Fibroblast of lung (primary cell): ENCODE data around the gene HSPA2. TPM values are rescaled to one million over a fixed set of nuclear protein-coding genes. Genes with fewer than 3 reads are reported as not detected.
"Not testable (repeated sequence)": the region's sequence is repeated elsewhere in the genome, so short reads cannot be mapped to it uniquely, and the experiment has no call there.

Source experiments
- DNase-seq, 2 donors: peaks; one replicate each; pipeline versions ENCODE4 v3.0.0 to v3.0.0-alpha.2; 2010; ENCODE audit warnings: low read depth in 2 of 2
- H2AFZ ChIP-seq: 2 replicates; pipeline ENCODE4 v1.5.1; 2012; ENCODE audit warnings: low read length, control low read depth, inconsistent platforms
- H3K27ac ChIP-seq: 2 replicates; pipeline ENCODE4 v1.5.1; 2011; ENCODE audit warnings: low read length, control low read depth; ENCODE audit not compliant: insufficient read depth
- H3K27me3 ChIP-seq: 2 replicates; pipeline ENCODE4 v1.5.1; 2011; ENCODE audit warnings: mild to moderate bottlenecking, low read length; ENCODE audit not compliant: control insufficient read depth, insufficient read depth
- H3K36me3 ChIP-seq: 2 replicates; pipeline ENCODE4 v1.5.1; 2011; ENCODE audit warnings: low read length; ENCODE audit not compliant: control insufficient read depth, insufficient read depth
- H3K4me1 ChIP-seq: 2 replicates; pipeline ENCODE4 v1.5.1; 2011; ENCODE audit warnings: low read length; ENCODE audit not compliant: control insufficient read depth, insufficient read depth; ENCODE audit errors: extremely low read depth
- H3K4me2 ChIP-seq: 2 replicates; pipeline ENCODE4 v1.5.1; 2011; ENCODE audit warnings: low read length, control low read depth; ENCODE audit not compliant: insufficient read depth; ENCODE audit errors: extremely low read depth
- H3K4me3 ChIP-seq, 4 experiments: fragments of 200-600 bp in 1 of 4; sonication (generic) in 1 of 4; replicated peaks in 1 of 4; 2 replicates each; pipeline ENCODE4 v1.5.1; 2011 to 2016; ENCODE audit warnings: low read length in 4 of 4, low read depth in 3 of 4, mild to moderate bottlenecking in 3 of 4, control low read depth in 2 of 4, inconsistent platforms in 1 of 4, mixed read lengths in 1 of 4; ENCODE audit not compliant: insufficient read depth in 1 of 4; ENCODE audit errors: control extremely low read depth in 1 of 4
- H3K79me2 ChIP-seq: 2 replicates; pipeline ENCODE4 v1.5.1; 2012; ENCODE audit warnings: mild to moderate bottlenecking, low read length, inconsistent platforms; ENCODE audit not compliant: control insufficient read depth, insufficient read depth
- H3K9ac ChIP-seq: 2 replicates; pipeline ENCODE4 v1.5.1; 2011; ENCODE audit warnings: mild to moderate bottlenecking, low read length, control low read depth; ENCODE audit not compliant: insufficient read depth
- H3K9me3 ChIP-seq: 2 replicates; pipeline ENCODE4 v1.5.1; 2012; ENCODE audit warnings: low read depth, low read length; ENCODE audit not compliant: control insufficient read depth, insufficient read depth
- H4K20me1 ChIP-seq: 2 replicates; pipeline ENCODE4 v1.5.1; 2011; ENCODE audit warnings: low read length; ENCODE audit not compliant: control insufficient read depth, insufficient read depth; ENCODE audit errors: extremely low read depth
- CTCF ChIP-seq, 2 donors: IDR thresholded peaks in 1 of 2; conservative IDR thresholded peaks in 1 of 2; 1 replicate in 1 of 2; 2 replicates in 1 of 2; pipeline ENCODE4 v1.5.1; 2011 to 2012; ENCODE audit warnings: low read length in 2 of 2, control low read depth in 1 of 2, inconsistent platforms in 1 of 2, low read depth in 1 of 2, mild to moderate bottlenecking in 1 of 2
- EZH2 ChIP-seq: IDR thresholded peaks from 2 replicates; pipeline ENCODE4 v1.5.1; 2012; ENCODE audit warnings: low read length, control low read depth, mild to moderate bottlenecking; ENCODE audit errors: missing control alignments
- polyA plus RNA-seq, 2 donors: library from polyadenylated mRNA; depleted of rRNA in 1 of 2; stranded (reverse) in 1 of 2; unstranded in 1 of 2; fragments of >200 nt; gene quantifications; 2 replicates each; pipeline ENCODE4 v1.2.1, GENCODE V29; 2011 to 2012; ENCODE audit warnings: missing spikeins in 1 of 2
- total RNA-seq: library from RNA; depleted of rRNA; stranded (reverse); fragments of >200 nt; gene quantifications from 2 replicates; pipeline ENCODE4 v1.2.1, GENCODE V29; 2014

The HSPA2 gene
- total and polyA plus RNA-seq, 2 donors (not counting 1 experiment from before 2014, with no cell fraction given) = 9.9 to 50.0 TPM

- H3K27me3 ChIP-seq = peaks cover 8% of the 10 kb centered on the region
- H3K36me3 ChIP-seq = no peaks in the 10 kb centered on the region
- no peaks in the 10 kb centered on the region for H4K20me1 ChIP-seq
- TF ChIP-seq EZH2 (no peak), CTCF (conservative IDR thresholded peaks at IDR 0.05 in 1 of 2, IDR thresholded peaks at IDR 0.05 in 1 of 2; ENCODE audit: low read depth in 1 of 2, low read length in 2 of 2) (no peak)
- no peak overlapping the region for H3K4me3 ChIP-seq
- H3K9ac ChIP-seq = no peak overlapping the region
- H3K27ac ChIP-seq = no peak overlapping the region
- no peaks in the 10 kb centered on the region for H3K9me3 ChIP-seq
- DNase-seq = no peak
- no peaks in the 10 kb centered on the region for H3K4me1 ChIP-seq
- H3K4me2 ChIP-seq = no peak overlapping the region
- H3K79me2 ChIP-seq = no peaks in the 10 kb centered on the region
- no peak overlapping the region for H2AFZ ChIP-seq
Observed at GRCh38 chr14:64550621-64551333, 10.2 kb downstream of the HSPA2 start.

DNA sequence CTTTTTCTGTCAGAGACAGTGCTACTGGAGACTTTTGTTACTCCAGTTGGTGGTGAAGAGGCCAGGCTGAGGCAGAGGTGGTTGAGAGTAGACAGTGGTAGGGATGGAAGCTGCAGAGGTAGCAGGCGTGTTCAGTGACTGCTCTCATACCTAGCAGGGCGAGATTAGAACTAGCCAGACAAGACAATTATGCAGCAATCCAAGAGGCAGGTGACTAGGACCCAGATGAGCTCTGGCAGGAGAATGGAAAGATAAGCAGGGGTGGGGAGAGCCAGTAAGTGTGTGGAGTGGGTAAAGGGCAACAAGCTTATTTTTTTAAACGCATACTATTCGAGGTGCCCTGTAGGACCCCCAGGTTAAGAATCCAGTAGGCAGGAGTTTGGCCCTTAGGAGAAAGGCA lies 14.0 kb downstream of the HSPA2 start:
- Histone ChIP-seq H3K79me2 (no peaks in the 10 kb centered on the region), H3K4me3 (no peak overlapping the region), H3K27ac (no peak overlapping the region), H4K20me1 (no peaks in the 10 kb centered on the region), H3K9ac (no peak overlapping the region), H3K4me2 (no peak overlapping the region), H2AFZ (no peak overlapping the region), H3K4me1 (no peaks in the 10 kb centered on the region), H3K9me3 (no peaks in the 10 kb centered on the region), H3K27me3 (peaks cover 8% of the 10 kb centered on the region), H3K36me3 (no peaks in the 10 kb centered on the region)
- TF ChIP-seq CTCF (conservative IDR thresholded peaks at IDR 0.05 in 1 of 2, IDR thresholded peaks at IDR 0.05 in 1 of 2; ENCODE audit: low read depth in 1 of 2, low read length in 2 of 2) = no peak
- no peak for TF ChIP-seq EZH2
- DNase-seq = no peak

DNA sequence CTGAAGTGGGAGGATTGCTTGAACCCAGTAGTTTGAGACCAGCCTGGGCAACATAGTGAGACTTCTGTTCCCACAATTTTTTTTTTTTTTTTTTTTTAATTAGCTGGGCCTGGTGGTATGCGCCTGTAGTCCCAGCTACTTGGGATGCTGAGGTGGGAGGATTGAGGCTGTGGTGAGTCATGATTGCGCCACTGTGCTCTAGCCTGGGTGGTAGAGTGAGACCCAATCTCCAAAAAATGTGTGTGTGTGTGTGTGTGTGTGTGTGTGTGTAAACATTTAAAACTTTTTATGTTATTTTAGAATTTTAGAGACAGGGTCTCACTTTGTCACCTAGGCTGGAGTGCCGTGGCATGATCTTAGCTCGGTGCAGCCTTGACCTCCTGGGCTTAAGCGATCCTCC lies 16.0 kb downstream of the HSPA2 start:
- peak; percentile 77 to 86 for DNase-seq
- no peak overlapping the region for H3K4me2 ChIP-seq
- H3K27me3 ChIP-seq = no peaks in the 10 kb centered on the region
- H3K9ac ChIP-seq = no peak overlapping the region
- no peaks in the 10 kb centered on the region for H3K79me2 ChIP-seq
- H3K27ac ChIP-seq = no peak overlapping the region
- H2AFZ ChIP-seq = no peak overlapping the region
- no peaks in the 10 kb centered on the region for H3K9me3 ChIP-seq
- no peaks in the 10 kb centered on the region for H3K36me3 ChIP-seq
- no peak overlapping the region for H3K4me3 ChIP-seq
- no peaks in the 10 kb centered on the region for H3K4me1 ChIP-seq
- TF ChIP-seq CTCF (conservative IDR thresholded peaks at IDR 0.05 in 1 of 2, IDR thresholded peaks at IDR 0.05 in 1 of 2; ENCODE audit: low read depth in 1 of 2, low read length in 2 of 2) (no peak), EZH2 (no peak)
- no peaks in the 10 kb centered on the region for H4K20me1 ChIP-seq

DNA sequence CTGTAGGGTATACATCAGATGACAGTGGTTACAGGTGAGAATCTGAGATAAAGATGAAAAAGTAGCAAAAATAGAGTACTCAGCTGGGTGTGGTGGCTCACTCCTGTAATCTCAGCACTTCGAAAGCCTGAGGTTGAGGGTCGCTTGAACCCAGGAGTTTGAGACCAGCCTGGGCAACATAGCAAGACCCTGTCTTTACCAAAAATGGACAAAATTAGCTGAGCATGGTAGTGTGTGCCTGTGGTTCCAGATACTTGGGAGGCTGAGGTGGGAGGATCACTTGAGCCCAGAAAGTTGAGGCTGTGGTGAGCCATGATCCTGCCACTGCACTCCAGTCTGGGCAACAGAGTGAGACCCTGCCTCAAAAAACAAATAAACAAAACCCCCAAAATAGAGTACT lies 17.7 kb downstream of the HSPA2 start:
- not testable (repeated sequence) for H4K20me1 ChIP-seq, DNase-seq, H2AFZ ChIP-seq, H3K27me3 ChIP-seq, H3K4me3 ChIP-seq, H3K79me2 ChIP-seq, H3K27ac ChIP-seq, H3K9ac ChIP-seq, H3K9me3 ChIP-seq, H3K36me3 ChIP-seq, H3K4me1 ChIP-seq, H3K4me2 ChIP-seq
